DMS53 treated with DMSO at 0.1 percent for 48 hours (cell line): Measurements from ENCODE around the gene GPC5.

ENCODE experiments used
- DNase-seq: peaks from one replicate; lab custom pipeline; 2025; ENCODE audit not compliant: unreplicated experiment; lab: John Stamatoyannopoulos, UW

Gene GPC5

DNA sequence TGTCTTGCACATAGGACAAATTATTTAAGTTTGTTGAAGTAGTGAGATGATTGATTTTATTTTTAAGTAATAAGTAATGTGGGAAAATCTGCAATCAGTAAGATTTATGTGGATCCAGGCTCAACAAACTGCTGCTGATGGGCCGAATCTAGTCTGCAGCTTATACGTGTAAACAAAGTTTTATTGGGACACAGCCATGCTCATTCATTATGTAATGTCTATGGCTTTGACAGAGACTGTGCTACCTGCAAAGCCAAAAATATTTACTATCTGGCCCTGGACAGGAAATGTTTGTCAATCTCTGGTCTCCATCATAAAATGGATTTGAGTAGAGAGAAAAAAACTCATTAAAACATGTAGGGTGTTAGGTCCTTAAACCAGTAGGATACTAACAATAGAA lies 728.0 kb downstream of the GPC5 start:
- no peak for DNase-seq

DNA sequence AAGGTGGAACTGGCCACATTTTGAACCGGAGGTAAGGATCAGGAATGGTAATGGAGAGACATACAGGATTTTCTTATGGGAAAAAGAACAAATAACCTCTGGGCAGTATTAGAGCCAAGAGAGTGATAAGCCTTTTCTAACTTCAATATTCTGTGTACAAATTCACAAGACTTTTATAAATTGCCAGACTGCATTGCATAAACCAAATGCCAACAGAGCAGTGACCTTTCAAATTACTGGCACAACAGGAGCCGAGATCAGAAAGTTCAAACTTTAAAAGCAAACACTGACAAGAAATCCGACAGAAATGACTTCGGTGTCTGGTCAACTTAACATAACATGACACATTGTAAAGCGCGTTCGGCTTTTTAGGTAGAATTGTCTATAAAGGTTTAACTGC lies 737.1 kb downstream of the GPC5 start:
- DNase-seq = no peak

DNA sequence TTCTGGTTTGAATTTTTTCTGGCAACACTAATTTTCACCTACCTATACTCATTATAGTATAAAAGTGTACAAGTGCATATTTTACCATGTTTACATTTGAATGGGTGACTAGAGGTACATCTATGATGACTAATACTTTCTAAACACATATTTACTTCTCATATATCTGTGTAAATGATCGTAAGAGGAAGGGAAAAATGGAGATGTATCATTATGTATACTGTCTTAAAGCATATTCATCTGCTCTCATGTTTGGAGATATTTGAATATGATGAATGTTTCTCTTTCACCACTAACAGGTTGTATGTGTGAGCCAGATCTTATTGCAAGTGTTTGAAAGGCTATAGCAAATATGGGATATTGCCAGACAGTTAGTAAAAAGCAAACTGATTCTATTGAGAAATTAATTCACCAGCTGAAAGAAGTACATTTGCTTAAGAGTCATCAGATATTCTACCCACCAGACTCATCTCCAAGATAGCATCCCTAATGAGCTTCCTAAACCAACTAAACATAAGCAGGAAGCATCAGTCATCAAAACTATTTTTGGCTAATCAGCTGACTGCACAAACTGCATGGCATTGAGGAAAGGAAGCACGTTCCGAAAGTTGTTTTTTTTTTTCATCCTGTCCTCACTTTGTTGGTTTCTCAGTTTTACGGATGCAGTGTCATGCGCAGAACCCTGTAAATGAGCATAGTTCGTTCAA lies 738.2 kb downstream of the GPC5 start:
- peak; percentile 43 for DNase-seq

DNA sequence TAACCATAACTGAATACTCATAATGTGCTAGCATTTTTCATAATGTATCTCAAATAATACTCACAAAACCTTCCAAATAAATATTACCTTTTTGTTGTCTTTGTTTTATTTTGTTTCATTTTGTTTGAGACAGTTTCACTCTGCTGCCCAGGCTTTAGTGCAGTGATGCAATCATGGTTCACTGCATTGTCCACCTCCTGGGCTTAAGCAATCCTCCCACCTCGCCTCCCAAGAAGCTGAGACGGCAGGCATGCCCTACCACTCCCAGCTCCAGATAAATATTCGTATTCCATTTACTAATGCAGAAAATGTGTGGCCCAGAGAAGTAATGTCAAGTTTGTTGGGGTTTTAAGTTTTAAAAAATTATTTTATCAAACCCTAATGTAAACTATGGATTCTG lies 739.1 kb downstream of the GPC5 start:
- no peak for DNase-seq

DNA sequence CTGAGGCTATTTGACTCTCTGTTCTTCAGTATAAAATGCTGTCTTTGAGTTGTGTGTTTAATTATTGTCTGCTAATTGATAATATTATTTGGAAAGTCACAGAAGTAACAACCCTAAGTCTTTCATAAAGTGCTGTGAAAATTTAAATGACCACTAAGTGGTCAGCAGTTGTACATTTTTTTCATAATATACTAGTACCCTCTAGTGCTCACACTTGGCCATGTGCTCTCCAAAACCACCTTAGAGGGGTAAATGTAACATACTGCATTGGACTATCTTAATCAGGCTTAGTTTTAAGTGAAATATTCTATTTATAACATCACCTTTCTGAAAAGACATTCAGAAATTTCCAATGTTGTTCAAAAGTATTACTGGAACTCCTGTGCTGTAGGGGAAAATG lies 745.3 kb downstream of the GPC5 start:
- no peak for DNase-seq

DNA sequence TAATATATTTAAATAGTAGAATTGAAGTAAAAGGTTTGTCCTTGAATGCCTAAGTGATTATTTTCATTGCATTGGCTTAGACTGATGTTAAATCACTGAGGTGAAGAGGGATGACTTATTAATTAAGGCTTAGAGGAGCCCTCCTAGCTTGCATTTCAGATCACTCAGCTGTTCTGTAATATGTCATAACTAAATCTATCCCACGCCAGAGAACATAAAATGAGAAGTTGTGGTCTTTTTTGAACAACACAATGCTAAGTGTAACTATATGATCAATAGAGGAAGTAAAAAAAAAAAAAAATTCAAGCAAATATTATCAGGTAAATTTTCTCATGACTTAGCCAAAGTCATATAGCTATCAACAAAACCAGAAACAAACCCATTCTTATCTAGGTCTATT lies 752.2 kb downstream of the GPC5 start:
- DNase-seq = no peak

DNA sequence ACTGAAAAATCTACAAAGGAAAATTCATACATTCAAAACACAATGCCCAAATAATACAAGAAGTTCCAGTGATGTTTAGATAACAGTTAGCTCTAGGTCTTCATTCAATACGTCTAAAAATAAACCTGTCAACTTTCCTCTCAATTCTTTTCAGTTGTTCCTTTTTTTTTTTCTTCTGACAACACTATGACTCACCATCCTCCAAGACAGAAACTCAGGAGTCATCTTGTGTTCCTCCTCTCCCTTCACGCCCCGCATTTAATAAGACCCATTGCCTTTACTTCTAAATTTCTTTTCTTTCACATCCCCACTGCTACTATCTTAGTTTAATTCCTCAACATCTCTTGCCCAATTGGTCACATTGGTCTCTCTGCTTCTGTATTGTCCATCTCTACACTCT lies 759.9 kb downstream of the GPC5 start:
- no peak for DNase-seq

DNA sequence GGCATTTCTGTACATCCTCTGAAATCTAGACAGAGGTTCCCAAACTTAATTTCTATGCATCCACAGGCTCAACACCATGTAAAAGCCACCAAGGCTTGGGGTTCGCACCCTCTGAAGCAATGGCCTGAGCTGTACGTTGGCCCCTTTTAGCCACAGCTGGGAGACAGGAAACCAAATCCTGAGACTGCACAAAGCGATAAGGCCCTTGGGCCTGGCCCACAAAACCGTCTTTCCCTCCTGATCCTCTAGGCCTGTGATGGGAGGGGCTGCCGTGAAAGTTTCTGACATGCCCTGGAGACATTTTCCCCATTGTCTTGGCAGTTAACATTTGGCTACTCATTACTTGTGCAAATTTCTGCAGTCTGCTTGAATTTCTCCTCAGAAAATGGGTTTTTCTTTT lies 766.4 kb downstream of the GPC5 start:
- DNase-seq = no peak

DNA sequence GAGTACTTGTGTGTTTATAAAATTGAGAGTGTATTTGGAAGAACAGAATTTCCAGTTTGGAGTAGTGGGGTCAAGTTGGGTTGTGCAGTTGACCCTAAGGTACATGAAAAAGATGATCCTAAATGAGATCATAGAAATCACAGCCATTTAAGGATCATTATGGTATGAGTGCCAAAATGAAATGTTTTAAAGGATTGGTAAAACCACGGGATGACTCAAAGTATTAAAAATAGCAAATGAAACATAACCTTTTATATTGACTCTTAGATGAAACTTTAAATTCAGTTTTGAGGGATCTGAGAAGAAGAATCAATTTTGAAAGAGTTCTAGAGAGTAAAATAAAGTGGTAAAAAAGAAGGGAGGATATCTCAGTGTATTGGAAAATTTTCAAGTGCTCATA lies 773.8 kb downstream of the GPC5 start:
- DNase-seq = no peak

DNA sequence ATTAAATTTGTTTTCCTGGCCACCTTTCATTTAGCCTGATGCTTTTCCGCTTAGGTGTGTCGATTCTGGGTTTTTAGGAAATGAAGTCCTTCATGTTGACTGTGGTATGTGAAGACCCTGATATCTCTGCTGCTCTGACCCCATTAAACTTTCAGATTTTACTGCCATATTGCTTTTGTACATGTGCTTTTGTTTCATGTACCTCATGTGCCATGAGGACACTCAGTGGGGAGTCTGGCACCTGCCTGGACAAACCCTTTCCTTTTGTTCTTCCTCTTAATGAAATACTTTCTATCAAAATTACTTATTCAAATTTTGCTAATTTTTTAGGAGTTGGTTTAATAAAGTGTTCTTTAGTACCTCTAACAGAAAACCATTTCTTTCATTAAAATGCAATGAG lies 774.8 kb downstream of the GPC5 start:
- no peak for DNase-seq

DNA sequence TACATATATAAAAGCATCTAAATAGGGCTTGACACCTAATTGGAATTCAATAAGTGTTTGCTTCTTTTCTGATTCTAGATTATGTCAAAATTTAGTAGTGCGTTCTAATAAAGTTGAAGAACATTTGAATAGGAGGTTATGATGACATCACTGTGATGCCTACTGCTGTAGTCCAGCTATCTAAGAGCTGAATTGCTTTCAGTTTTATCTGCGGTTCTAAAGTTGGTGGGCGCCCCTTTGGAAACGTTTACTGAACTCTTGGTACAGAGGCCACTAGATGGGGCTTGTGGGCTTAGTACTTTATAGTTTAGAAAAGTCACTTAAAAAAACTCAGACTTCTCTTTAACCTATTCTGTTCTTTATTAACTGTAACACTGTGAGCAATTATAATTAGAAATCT lies 776.9 kb downstream of the GPC5 start:
- no peak for DNase-seq

DNA sequence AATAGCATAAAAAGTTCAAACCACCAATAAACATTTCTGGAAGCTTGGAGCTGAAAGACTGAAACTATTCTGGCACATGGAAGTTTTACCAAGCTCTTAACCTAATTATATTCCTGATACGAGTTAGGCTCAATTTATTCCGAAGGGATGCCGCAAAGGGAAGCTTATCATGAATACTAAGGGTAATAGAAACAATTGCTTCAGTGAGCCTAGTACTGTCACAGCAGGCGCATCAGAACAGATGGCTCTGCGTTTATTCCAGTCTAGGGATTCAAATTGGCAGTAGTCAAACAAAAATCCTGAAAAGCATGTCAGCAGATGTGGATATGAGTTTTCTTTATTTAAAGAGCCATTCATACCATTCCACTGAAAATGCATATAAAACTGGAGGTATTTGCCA lies 779.5 kb downstream of the GPC5 start:
- no peak for DNase-seq

DNA sequence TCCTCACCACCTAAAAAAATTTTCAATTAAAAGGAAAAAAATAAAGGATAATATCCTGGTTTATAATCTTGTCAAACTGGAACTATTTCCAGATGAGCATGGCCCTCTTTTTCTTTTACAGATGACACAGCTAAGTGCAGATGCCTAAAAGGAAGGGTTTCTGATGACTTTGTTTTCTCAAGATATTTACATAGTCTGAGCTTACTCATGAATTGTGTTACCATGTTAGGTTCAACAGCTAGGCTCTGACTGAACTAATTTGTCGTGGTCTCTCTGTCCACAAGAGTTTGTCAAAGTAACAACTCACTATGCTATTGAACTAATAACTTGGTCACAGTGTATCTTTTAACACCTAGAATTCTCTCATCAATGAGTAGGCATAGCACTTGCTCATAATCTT lies 780.8 kb downstream of the GPC5 start:
- DNase-seq = no peak

DNA sequence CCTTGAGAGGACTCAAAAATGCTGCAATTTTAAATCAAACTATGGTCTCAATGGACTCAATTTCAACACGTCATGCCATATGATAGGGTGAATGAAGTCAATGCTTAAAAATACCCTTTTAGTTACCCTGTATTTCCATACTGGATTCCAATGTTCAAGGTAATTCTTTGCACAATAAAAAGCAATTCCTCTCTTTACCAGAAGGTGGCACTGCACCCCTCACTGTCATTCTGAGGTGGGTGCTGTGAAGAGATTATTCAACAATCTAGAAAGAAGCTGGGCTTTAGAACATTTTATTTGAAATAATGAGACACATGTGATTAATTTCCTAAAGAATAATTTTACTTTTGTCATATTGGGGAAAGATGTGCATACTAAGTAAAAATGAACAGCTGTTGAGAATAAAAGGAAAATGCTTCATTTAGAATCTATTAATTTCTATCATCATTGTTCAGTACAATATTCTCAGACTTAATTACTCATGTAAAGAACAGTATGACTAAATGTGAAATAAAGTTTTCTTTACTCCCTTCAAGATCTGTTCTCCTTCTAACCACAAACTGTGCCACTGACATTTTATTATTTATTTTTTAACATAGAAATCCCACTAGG lies 789.1 kb downstream of the GPC5 start:
- DNase-seq = no peak

DNA sequence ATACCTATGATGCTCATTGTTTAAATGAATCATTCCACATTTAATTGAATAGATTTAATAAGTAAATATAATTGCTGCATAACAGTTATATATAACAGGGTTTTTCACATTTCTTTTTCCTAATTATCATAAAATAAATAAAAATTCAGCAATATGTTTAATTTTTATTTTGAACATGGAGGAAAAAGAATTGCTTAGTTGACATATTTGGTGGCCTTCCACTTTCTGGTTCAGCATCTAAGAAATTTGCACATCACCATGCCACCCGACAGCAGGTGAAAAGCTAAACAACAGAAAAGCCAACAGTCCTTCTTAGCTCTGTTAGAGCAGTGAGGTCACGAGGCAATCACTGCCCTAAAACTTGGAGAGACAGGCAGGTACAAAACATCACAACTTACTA lies 790.2 kb downstream of the GPC5 start:
- no peak for DNase-seq

DNA sequence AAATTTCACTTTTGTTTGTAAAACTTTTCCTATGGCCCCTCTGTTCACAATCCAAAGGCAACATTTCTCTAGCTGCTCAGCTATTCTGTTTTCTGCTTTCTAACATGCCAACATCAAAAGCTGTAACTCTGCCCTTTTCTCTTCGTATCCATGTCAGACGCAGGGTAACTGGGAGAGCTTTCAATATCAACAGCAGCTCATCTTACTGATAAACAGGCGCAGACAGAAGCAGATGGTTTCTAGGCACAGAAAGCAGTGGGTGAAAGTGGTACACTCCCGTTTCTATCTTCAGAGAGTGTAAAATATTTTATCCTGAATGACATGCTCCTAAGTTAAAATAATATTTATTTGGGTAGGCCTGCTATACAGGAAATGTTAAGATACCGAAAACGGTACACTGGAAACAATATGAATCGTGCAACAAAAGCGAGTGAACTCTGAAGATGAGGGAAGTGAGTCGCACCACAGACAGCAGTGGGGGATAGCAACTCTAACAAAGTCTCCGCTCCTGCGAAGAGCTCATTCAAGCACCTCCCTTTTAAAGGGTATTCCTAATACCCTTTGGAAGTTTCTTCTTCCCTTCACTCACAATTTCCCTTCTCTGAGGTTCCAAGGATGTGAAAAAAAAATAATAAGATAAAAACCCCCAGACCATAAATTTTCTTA lies 798.3 kb downstream of the GPC5 start:
- no peak for DNase-seq

DNA sequence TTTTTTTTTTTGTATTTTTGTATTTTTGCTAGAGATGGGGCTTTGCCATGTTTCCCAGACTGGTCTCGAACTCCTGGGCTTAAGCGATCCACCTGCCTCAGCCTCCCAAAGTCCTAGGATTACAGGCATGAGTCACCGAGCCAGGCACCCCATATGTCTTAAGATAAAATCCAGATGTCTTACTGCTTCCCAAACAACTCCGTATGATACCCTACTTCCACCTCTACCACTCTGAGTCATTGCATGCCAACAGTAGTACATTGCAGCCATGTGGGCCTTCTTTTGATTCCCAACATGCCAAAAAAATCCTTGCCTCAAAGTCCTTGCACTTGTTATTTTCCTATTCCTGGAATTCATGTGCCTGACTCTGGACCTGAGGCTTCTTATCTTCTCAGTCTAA lies 799.2 kb downstream of the GPC5 start:
- no peak for DNase-seq

DNA sequence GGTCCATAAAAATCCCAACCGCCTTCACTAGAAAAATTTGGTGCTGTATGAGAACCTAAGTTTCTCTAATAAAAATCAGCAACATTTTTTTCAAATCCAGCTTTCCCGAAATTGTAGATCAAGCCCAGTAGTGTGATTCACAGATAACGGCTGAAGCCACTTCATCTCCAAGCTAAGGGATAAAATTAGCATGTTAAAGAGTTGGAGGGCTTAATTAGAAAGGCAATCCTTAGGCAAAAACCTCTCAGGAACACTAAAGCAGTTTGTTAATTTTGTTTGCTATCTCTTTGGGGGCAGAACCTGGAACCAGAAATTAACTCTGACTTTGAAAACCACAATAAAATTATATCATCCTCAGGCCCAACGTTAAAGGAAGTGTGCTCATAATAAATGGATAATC lies 820.2 kb downstream of the GPC5 start:
- no peak for DNase-seq

DNA sequence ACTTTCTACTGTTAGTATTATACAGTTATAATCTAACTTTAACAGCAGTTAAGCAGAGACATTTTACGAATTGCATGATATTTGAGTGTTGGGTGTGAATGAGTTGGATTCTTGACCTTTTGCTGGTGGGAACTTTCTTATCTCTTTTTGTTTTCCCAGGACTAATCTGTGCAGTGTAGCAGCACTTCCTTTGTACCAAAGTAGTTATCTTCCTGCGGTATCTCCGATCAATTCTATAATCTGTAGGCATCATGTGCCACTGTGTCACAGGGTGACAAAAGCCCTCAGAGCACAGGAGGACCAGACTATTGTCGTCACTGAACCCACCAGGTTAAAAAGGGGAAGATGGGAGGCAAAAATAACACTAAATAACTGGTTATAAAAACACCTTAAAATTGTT lies 823.5 kb downstream of the GPC5 start:
- DNase-seq = no peak

DNA sequence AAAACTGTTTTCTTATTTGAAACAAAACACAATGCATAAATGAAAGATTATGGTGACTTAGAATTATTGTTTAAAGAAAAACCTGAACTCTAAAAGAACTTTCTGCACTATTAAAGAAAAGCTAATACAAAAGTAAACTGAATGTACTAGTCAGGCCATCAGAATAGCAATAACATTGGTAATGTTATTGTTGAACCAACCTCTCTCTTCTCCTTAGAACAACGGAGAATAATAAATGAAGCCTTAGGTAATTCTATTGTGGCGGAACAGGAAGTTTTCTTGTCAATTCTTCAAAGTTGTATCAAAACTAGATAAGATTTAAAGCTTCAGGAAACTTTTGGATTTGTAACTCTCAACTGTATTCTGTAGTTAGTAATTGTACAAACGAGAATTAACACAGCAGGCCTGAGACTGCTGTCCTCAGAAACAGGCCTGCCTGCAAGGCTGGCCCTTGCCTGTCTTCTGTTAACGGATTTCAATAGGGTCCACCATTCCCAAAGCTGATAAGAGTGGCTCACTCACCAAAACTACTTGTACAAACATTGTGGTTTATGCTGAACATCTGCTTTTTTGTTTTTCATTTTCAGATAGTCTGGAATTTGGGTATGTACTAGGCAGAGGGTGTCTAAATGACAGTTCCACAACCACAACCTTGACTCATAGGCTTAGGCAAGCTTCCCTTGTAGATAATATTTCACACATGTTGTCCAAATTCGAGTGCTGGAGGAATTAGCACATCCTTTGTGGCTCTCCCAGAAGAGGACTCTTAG lies 825.8 kb downstream of the GPC5 start:
- no peak for DNase-seq

DNA sequence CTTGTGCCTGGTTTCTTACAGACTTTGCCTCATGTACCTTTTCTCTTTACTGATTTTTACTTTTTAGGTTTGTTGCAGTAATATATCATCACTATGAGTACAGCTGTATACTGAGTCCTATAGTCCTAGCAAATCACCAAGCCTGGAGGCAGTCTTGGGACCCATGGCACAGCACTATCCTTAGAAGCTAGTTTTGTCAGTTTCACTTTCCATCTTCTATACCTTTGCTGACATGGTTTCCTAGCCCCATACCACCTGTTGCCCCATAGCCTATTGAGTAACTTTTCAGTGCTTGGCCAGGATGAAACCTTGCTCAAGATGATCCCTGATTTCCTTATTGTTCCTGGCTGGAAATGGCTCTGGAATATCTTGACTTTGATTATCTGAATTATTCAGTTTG lies 826.4 kb downstream of the GPC5 start:
- no peak for DNase-seq

DNA sequence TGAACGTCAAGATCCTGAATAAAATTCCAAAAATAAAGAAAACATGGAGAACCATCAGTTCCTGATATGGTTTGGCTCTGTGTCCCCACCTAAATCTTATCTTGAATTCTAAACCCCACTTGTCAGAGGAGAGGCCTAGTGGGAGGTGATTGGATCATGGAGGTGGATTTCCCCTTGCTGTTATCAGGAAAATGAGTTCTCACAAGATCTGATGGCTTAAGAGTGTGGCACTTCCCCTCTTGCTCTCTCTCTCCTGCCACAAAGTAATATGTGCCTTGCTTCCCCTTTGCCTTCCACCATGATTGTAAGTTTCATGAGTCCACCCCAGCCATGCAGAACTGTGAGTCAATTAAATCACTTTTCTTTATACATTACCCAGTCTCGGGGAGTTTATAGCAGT lies 827.4 kb downstream of the GPC5 start:
- no peak for DNase-seq
